Esophagus squamous epithelium (tissue), 5 donors: ENCODE results near the gene MEAK7. TPM values are rescaled to one million over a fixed set of nuclear protein-coding genes. Genes with fewer than 3 reads are reported as not detected.

ENCODE experiments used
- DNase-seq: peaks from one replicate; lab custom pipeline; 2025; lab: John Stamatoyannopoulos, UW
- H3K27ac ChIP-seq, 4 donors: fragments of 200-600 bp; sonication (generic); one replicate each; pipeline ENCODE4 v1.5.1; 2016 to 2019; ENCODE audit warnings: mild to moderate bottlenecking in 1 of 4
- H3K27me3 ChIP-seq, 4 donors: fragments of 200-600 bp; sonication (generic); 1 replicate in 3 of 4; 2 replicates in 1 of 4; pipeline versions ENCODE4 v1.5.1 to v1.6.0; 2017 to 2021; ENCODE audit warnings: antibody characterized with exemption in 1 of 4
- H3K36me3 ChIP-seq, 3 donors: fragments of 200-600 bp; sonication (generic); one replicate each; pipeline ENCODE4 v1.5.1; 2016 to 2019
- H3K4me1 ChIP-seq, 3 donors: fragments of 200-600 bp; sonication (generic); one replicate each; pipeline ENCODE4 v1.5.1; 2017 to 2019
- H3K4me3 ChIP-seq, 4 donors: fragments of 200-600 bp; sonication (generic); 1 replicate in 3 of 4; 2 replicates in 1 of 4; pipeline ENCODE4 v1.5.1; 2016 to 2019; ENCODE audit warnings: mild to moderate bottlenecking in 2 of 4, moderate library complexity in 1 of 4
- H3K9me3 ChIP-seq, 3 donors: fragments of 200-600 bp; sonication (generic); one replicate each; pipeline ENCODE4 v1.5.1; 2016 to 2019
- POLR2A ChIP-seq, 4 donors: fragments of 450-650 bp; IDR thresholded peaks; one replicate each; pipeline ENCODE4 v1.6.1; 2017; ENCODE audit warnings: antibody characterized with exemption in 4 of 4, mild to moderate bottlenecking in 4 of 4, moderate library complexity in 3 of 4
- WGBS, 2 donors: methylation state at CpG; one replicate each; pipeline ENCODE4 v1.1.5; 2018; 5-methylcytosine and 5-hydroxymethylcytosine counted together
- intact Hi-C: fragments of 100-400 bp; cut with DNase I; formaldehyde crosslinking; loops from one replicate; pipeline ENCODE4 v1.15.0; 2022
- total RNA-seq, 4 donors: library from RNA; depleted of rRNA; stranded (reverse); fragments of >200 nt; gene quantifications; one replicate each; pipeline ENCODE4 v1.1.0, GENCODE V29; 2016
- TF ChIP-seq, protein P1 (sequence below), 6 experiments: fragments of 450-650 bp in 4 of 6; fragments of 200-600 bp in 2 of 6; sonication (generic) in 2 of 6; IDR thresholded peaks; one replicate each; pipeline ENCODE4 v1.5.1; 2016 to 2019; ENCODE audit warnings: antibody characterized with exemption in 6 of 6, mild to moderate bottlenecking in 4 of 6, moderate library complexity in 4 of 6
- donor health status: DM: yes; HTN: yes; CAD: no.

MEAK7 gene
- total RNA-seq, 4 donors from 2014 or later = 20.2 to 35.9 (median 29.9) TPM

DNA sequence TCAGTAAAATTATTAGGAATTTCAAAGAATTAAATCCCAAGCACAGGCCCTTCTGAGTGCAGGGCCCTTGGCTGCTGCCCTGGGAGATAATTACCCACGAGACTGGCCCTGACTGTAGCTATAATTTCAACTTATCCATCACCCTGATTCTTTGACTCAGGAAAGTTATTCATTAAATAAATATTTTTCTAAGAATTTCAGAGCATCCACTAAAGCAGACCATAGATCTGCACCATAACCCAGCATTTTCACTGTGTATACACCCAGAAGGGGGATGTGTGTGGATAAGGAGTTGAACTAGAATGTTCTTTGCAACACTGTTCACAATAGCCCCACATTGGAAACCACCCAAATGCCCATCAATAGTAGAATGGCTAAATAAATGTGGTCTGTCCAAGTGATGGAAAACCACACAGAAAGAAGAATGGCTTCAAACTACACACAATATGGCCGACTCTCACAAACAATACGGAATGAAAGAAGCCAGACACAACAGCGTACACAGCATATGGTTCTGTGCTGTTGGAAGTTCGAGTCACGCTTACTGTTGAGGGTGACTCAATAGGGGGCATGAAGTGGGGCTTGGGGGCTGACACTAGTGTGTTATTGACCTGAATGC lies 33.9 kb upstream of the MEAK7 start:
- H3K9me3 ChIP-seq = no peaks in the 10 kb centered on the region
- TF ChIP-seq POLR2A (IDR thresholded peaks at IDR 0.05) = no peak
- TF ChIP-seq, protein P1, sequence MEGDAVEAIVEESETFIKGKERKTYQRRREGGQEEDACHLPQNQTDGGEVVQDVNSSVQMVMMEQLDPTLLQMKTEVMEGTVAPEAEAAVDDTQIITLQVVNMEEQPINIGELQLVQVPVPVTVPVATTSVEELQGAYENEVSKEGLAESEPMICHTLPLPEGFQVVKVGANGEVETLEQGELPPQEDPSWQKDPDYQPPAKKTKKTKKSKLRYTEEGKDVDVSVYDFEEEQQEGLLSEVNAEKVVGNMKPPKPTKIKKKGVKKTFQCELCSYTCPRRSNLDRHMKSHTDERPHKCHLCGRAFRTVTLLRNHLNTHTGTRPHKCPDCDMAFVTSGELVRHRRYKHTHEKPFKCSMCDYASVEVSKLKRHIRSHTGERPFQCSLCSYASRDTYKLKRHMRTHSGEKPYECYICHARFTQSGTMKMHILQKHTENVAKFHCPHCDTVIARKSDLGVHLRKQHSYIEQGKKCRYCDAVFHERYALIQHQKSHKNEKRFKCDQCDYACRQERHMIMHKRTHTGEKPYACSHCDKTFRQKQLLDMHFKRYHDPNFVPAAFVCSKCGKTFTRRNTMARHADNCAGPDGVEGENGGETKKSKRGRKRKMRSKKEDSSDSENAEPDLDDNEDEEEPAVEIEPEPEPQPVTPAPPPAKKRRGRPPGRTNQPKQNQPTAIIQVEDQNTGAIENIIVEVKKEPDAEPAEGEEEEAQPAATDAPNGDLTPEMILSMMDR (IDR thresholded peaks at IDR 0.05) = no peak
- H3K27me3 ChIP-seq = no peaks in the 10 kb centered on the region
- no peak for DNase-seq
- intact Hi-C loops = no loop called here
- H3K36me3 ChIP-seq = no peaks in the 10 kb centered on the region
- WGBS, 2 donors = 92 to 93% methylated on average over 6 of the region's 6 CpGs
- peaks cover 0 to 6% (median 1%) of the 10 kb centered on the region in 3 donors for H3K4me1 ChIP-seq
- H3K27ac ChIP-seq = no peak overlapping the region
- H3K4me3 ChIP-seq = no peak overlapping the region

DNA sequence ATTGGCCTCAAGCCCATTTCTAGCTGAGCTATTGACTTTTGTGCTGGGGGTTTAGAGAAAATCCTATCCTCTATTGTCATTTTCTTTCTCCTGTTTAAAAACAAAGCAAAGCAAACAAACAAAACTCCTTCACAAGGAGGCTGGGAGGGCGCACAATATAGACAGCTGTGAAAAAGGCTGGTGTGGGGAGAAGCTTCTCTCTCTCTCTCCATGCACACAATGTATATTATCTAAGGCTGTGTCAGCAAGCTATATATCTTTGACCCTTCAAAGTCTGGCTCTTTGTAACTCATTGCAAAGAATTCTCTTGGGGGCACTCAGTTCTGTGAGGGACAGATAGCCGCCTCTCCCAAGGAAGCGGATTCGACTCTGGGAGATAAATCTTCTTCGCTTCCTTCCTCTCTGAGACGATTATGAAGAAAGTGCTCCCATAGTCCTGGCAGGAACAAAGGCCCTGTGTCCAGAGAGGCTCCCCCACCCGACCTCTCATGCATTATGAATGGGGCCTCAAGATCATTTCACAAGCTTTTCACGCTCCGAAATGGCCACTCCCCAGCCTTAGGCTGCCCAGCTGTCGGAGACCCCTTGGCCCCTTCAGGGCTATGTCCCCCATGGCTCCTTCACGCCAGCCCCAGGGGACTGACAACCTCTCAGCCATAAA lies 33.2 kb upstream of the MEAK7 start:
- Histone ChIP-seq H3K9me3 (no peaks in the 10 kb centered on the region), H3K27me3 (no peaks in the 10 kb centered on the region), H3K4me1 (peaks cover 3 to 13% (median 8%) of the 10 kb centered on the region in 3 donors), H3K27ac (no peak overlapping the region), H3K4me3 (no peak overlapping the region), H3K36me3 (no peaks in the 10 kb centered on the region)
- TF ChIP-seq POLR2A (IDR thresholded peaks at IDR 0.05) = no peak
- TF ChIP-seq, protein P1 (IDR thresholded peaks at IDR 0.05) = no peak
- DNase-seq = no peak
- intact Hi-C loops = no loop called here
- 79 to 86% methylated on average over 9 to 10 of the region's 11 CpGs for WGBS, 2 donors

DNA sequence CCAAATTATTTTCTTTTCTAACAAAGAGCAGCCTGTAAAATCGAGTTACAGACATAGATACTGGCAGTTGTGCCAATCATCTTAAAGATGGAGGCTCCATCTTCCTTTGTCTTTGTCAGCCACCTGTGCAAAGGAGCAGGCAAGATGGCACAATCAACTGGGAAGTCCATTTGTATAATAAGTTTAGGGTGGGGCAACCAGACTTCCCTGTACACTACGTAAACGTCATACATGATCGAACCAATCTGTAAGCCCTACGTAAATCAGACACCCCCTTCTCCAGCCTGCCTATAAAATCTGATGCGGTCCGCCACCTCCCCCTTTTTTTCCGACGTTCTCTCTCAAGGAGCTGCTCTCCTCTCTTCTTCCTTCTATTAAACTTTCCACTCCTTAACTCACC lies 31.4 kb upstream of the MEAK7 start:
- TF ChIP-seq POLR2A (IDR thresholded peaks at IDR 0.05) = no peak
- TF ChIP-seq, protein P1 (IDR thresholded peaks at IDR 0.05) = no peak
- intact Hi-C loops = no loop called here
- no peak for DNase-seq
- no peak overlapping the region for H3K4me3 ChIP-seq
- 83 to 85% methylated on average over 9 of the region's 9 CpGs for WGBS, 2 donors
- H3K9me3 ChIP-seq = no peaks in the 10 kb centered on the region
- peaks cover 10 to 29% (median 22%) of the 10 kb centered on the region in 3 donors for H3K4me1 ChIP-seq
- H3K27ac ChIP-seq = no peak overlapping the region
- no peaks in the 10 kb centered on the region for H3K36me3 ChIP-seq
- no peaks in the 10 kb centered on the region for H3K27me3 ChIP-seq

DNA sequence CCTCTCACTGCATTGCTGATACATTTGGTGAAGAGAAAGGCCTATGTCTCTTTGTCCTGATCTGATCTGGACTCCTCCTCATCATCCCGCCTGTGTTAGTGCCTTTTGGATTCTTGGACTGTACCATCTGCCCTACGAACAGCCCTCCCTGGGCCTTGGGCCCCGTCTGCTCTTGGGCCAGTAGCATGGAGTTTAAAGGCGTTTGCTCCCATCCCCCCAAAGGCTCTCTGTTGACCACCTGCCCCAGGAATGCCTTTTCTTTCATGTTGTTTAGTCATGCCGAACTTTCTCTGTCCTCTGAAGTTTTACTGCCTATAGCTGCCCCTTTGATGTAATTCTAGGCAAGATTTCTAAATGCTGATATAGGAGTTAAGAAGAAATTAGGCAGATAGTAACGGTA lies 30.9 kb upstream of the MEAK7 start:
- Histone ChIP-seq H3K9me3 (no peaks in the 10 kb centered on the region), H3K4me1 (peaks cover 10 to 29% (median 22%) of the 10 kb centered on the region in 3 donors), H3K36me3 (no peaks in the 10 kb centered on the region), H3K4me3 (no peak overlapping the region), H3K27me3 (no peaks in the 10 kb centered on the region), H3K27ac (no peak overlapping the region)
- 74 to 76% methylated on average over 6 of the region's 6 CpGs for WGBS, 2 donors
- no peak for TF ChIP-seq POLR2A (IDR thresholded peaks at IDR 0.05)
- TF ChIP-seq, protein P1 (IDR thresholded peaks at IDR 0.05) = no peak
- no peak for DNase-seq
- intact Hi-C loops = no loop called here

DNA sequence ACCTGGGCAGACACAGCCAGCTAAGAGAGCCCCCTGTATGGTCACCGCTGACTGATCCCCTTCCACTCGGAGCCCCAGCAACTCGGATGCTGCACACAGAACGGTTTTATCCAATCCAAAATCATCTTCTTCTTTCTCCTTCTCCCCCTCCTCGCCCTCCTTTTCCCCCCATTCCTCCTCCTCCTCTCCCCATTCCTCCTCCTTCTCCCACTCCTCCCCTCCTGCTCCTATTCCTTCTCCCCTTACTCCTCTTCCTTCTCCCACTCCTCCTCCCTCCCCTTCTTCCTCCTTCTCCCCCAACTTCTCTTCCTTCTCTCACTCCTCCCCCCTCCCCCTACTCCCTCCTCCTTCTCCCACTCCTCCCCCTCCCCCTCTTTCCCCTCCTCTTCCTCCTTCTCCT lies 30.4 kb upstream of the MEAK7 start:
- WGBS, 2 donors = 91 to 97% methylated on average over 5 of the region's 5 CpGs
- Histone ChIP-seq H3K36me3 (no peaks in the 10 kb centered on the region), H3K4me3 (no peak overlapping the region), H3K27ac (no peak overlapping the region), H3K4me1 (peaks cover 10 to 29% (median 22%) of the 10 kb centered on the region in 3 donors), H3K9me3 (no peaks in the 10 kb centered on the region), H3K27me3 (no peaks in the 10 kb centered on the region)
- intact Hi-C loops = no loop called here
- TF ChIP-seq, protein P1 (IDR thresholded peaks at IDR 0.05) = no peak
- no peak for TF ChIP-seq POLR2A (IDR thresholded peaks at IDR 0.05)
- no peak for DNase-seq
